GM19025 (cell line): ENCODE results near the gene SPINK4.

Experiments
- ATAC-seq: cut with Tn5 transposase; IDR thresholded peaks from one replicate; pipeline ENCODE4 v1.9.1; 2021; ENCODE audit warnings: mild to moderate bottlenecking, low read depth, moderate library complexity; ENCODE audit not compliant: unreplicated experiment

SPINK4 gene

GRCh38 chr9:33239921-33240320, at the start of gene SPINK4:
Gene SPINK4, plus strand, starts transcription at chr9:33240167. Its CDS starts 42 bp downstream, at chr9:33240209.
- no peak for ATAC-seq

- ATAC-seq, result no peak
These were observed 47.3 kb upstream of the SPINK4 start for GRCh38 chr9:33192493-33193255.

- no peak for ATAC-seq
These were observed 46.1 kb upstream of the SPINK4 start for GRCh38 chr9:33193818-33194217.

GRCh38 chr9:33196736-33197135, 43.2 kb upstream of the SPINK4 start:
- ATAC-seq, result no peak

- ATAC-seq, result no peak
These were observed 42.5 kb upstream of the SPINK4 start for GRCh38 chr9:33197279-33198152.

- ATAC-seq, result no peak
These were observed 41.8 kb upstream of the SPINK4 start for GRCh38 chr9:33198165-33198564.

- peak; percentile 36 for ATAC-seq
These were observed 37.9 kb upstream of the SPINK4 start for GRCh38 chr9:33202018-33202417.

GRCh38 chr9:33202552-33203201, 37.3 kb upstream of the SPINK4 start:
- peak; percentile 99 for ATAC-seq

- ATAC-seq, result no peak
These were observed 30.6 kb upstream of the SPINK4 start for GRCh38 chr9:33209394-33209793.

- no peak for ATAC-seq
These were observed 29.8 kb upstream of the SPINK4 start for GRCh38 chr9:33210006-33210715.

GRCh38 chr9:33211695-33212393, 28.1 kb upstream of the SPINK4 start:
- no peak for ATAC-seq

GRCh38 chr9:33220681-33221567, 19.0 kb upstream of the SPINK4 start:
- no peak for ATAC-seq

- no peak for ATAC-seq
These were observed 18.4 kb upstream of the SPINK4 start for GRCh38 chr9:33221568-33221884.

GRCh38 chr9:33222031-33222430, 17.9 kb upstream of the SPINK4 start:
- ATAC-seq, result no peak

- ATAC-seq, result no peak
These were observed 16.3 kb upstream of the SPINK4 start for GRCh38 chr9:33223696-33224095.

- no peak for ATAC-seq
These were observed 14.4 kb upstream of the SPINK4 start for GRCh38 chr9:33225319-33226147.

- peak; percentile 46 for ATAC-seq
These were observed 13.0 kb upstream of the SPINK4 start for GRCh38 chr9:33227008-33227398.

- ATAC-seq, result no peak
These were observed 12.2 kb upstream of the SPINK4 start for GRCh38 chr9:33227741-33228140.
